IMR-90 (cell line): ENCODE data around the gene EIF4E1B. TPM values are rescaled to one million over a fixed set of nuclear protein-coding genes. Genes with fewer than 3 reads are reported as not detected.

Experiments
- ATAC-seq: fragments of 200-7000 bp; cut with Tn5 transposase; 2 replicates; pipeline ENCODE4 v1.9.1; 2020; ENCODE audit warnings: low read depth, mild to moderate bottlenecking, moderate library complexity
- BruUV-seq: library from RNA; stranded (reverse); fragments of 400-500 nt; replicated peaks from 2 replicates; lab custom pipeline; 2021; lab: Mats Ljungman, UMichigan
- CTCF ChIA-PET: fragments of 300-600 bp; formaldehyde crosslinking; extraction: SDS; loops from one replicate; lab custom pipeline; 2021; ENCODE audit warnings: antibody characterized with exemption; lab: Yijun Ruan, JAX
- POLR2A ChIA-PET: fragments of 300-600 bp; sonication (Branson Sonifier 250); formaldehyde crosslinking; loops from one replicate; lab custom pipeline; 2022; ENCODE audit warnings: antibody characterized with exemption; ENCODE audit not compliant: unreplicated experiment; lab: Charles Lee
- DNase-seq: peaks from one replicate; pipeline ENCODE4 v3.0.0; 2013
- H2AFZ ChIP-seq: replicated peaks from 2 replicates; pipeline ENCODE3; 2013; ENCODE audit warnings: low read length, mild to moderate bottlenecking; ENCODE audit not compliant: poor library complexity
- H2AK5ac ChIP-seq: 2 replicates; pipeline ENCODE4 v1.6.1; 2013; ENCODE audit warnings: low read depth, low read length, inconsistent platforms
- H2AK9ac ChIP-seq: replicated peaks from 2 replicates; pipeline ENCODE3; 2013; ENCODE audit warnings: mild to moderate bottlenecking, low read depth, low read length, moderate library complexity; ENCODE audit not compliant: poor library complexity
- H2BK120ac ChIP-seq: 2 replicates; pipeline ENCODE4 v1.6.1; 2013; ENCODE audit warnings: low read depth, low read length, inconsistent platforms
- H2BK15ac ChIP-seq: 3 replicates; pipeline ENCODE4 v1.6.1; 2013; ENCODE audit warnings: low read depth, low read length, inconsistent platforms
- H2BK20ac ChIP-seq: 2 replicates; pipeline ENCODE4 v1.6.1; 2013; ENCODE audit warnings: low read depth, mild to moderate bottlenecking, inconsistent platforms, low read length, moderate library complexity
- H2BK5ac ChIP-seq: 2 replicates; pipeline ENCODE4 v1.6.1; 2013; ENCODE audit warnings: mild to moderate bottlenecking, low read depth, low read length, inconsistent platforms; ENCODE audit not compliant: poor library complexity, severe bottlenecking
- H3K14ac ChIP-seq: replicated peaks from 2 replicates; pipeline ENCODE4 v1.6.1; 2013; ENCODE audit warnings: low read depth, low read length, inconsistent platforms
- H3K18ac ChIP-seq: 2 replicates; pipeline ENCODE4 v1.6.1; 2013; ENCODE audit warnings: low read depth, low read length, control low read depth
- H3K23ac ChIP-seq: 2 replicates; pipeline ENCODE4 v1.6.1; 2013; ENCODE audit warnings: low read depth, low read length, inconsistent platforms
- H3K27ac ChIP-seq: 2 replicates; pipeline ENCODE4 v1.5.1; 2013; ENCODE audit warnings: mild to moderate bottlenecking, control low read depth, low read length; ENCODE audit not compliant: insufficient read depth
- H3K27me3 ChIP-seq: 2 replicates; pipeline ENCODE4 v1.6.1; 2013; ENCODE audit warnings: low read length; ENCODE audit not compliant: control insufficient read depth, insufficient read depth
- H3K36me3 ChIP-seq: 2 replicates; pipeline ENCODE4 v1.6.1; 2013; ENCODE audit warnings: low read length, mixed read lengths; ENCODE audit not compliant: control insufficient read depth, insufficient read depth
- H3K4ac ChIP-seq: 2 replicates; pipeline ENCODE4 v1.6.1; 2013; ENCODE audit warnings: low read depth, low read length, inconsistent platforms
- H3K4me1 ChIP-seq: 2 replicates; pipeline ENCODE4 v1.6.1; 2013; ENCODE audit warnings: low read length, mixed read lengths; ENCODE audit not compliant: control insufficient read depth, insufficient read depth
- H3K4me2 ChIP-seq: 2 replicates; pipeline ENCODE4 v1.6.1; 2013; ENCODE audit warnings: low read depth, mild to moderate bottlenecking, control low read depth, low read length, moderate library complexity
- H3K4me3 ChIP-seq: 2 replicates; pipeline ENCODE4 v1.5.1; 2013; ENCODE audit warnings: low read depth, mild to moderate bottlenecking, control low read depth, low read length, moderate library complexity; ENCODE audit not compliant: insufficient read depth
- H3K56ac ChIP-seq: 2 replicates; pipeline ENCODE4 v1.6.1; 2013; ENCODE audit warnings: low read length, inconsistent platforms; ENCODE audit not compliant: insufficient read depth; ENCODE audit errors: extremely low read depth
- H3K79me1 ChIP-seq, 2 experiments: 2 replicates each; pipeline ENCODE4 v1.6.1; 2013; ENCODE audit warnings: low read length in 2 of 2, inconsistent platforms in 1 of 2, low read depth in 1 of 2
- H3K9ac ChIP-seq: 2 replicates; pipeline ENCODE4 v1.6.1; 2013; ENCODE audit warnings: low read depth, low read length, control low read depth
- H3K9me1 ChIP-seq: 2 replicates; pipeline ENCODE4 v1.6.1; 2013; ENCODE audit warnings: low read length, inconsistent platforms; ENCODE audit not compliant: insufficient read depth
- H3K9me3 ChIP-seq: 2 replicates; pipeline ENCODE4 v1.6.1; 2013; ENCODE audit warnings: low read length; ENCODE audit not compliant: control insufficient read depth, insufficient read depth
- H4K20me1 ChIP-seq: 2 replicates; pipeline ENCODE4 v1.6.1; 2013; ENCODE audit warnings: low read length, inconsistent platforms; ENCODE audit not compliant: insufficient read depth
- H4K5ac ChIP-seq: 2 replicates; pipeline ENCODE4 v1.6.1; 2013; ENCODE audit warnings: mild to moderate bottlenecking, low read depth, low read length, control low read depth
- H4K8ac ChIP-seq, 2 experiments: 2 replicates each; pipeline ENCODE4 v1.6.1; 2013; ENCODE audit warnings: low read depth in 2 of 2, low read length in 2 of 2, control low read depth in 1 of 2, inconsistent platforms in 1 of 2
- H4K91ac ChIP-seq: 2 replicates; pipeline ENCODE4 v1.6.1; 2013; ENCODE audit warnings: low read depth, low read length, inconsistent platforms; ENCODE audit not compliant: insufficient read depth
- BHLHE40 ChIP-seq: fragments of 150-350 bp; IDR thresholded peaks from 2 replicates; pipeline ENCODE4 v1.6.1; 2016; ENCODE audit warnings: mild to moderate bottlenecking, low read depth, low read length
- CEBPB ChIP-seq: IDR thresholded peaks from 2 replicates; pipeline ENCODE4 v1.6.1; 2012; ENCODE audit warnings: low read depth, low read length, improper control_type of control experiment
- CHD1 ChIP-seq: IDR thresholded peaks from 2 replicates; pipeline ENCODE4 v1.6.1; 2012; ENCODE audit warnings: low read depth, low read length, improper control_type of control experiment
- CTCF ChIP-seq: conservative IDR thresholded peaks from 2 replicates; pipeline ENCODE4 v1.5.1; 2012; ENCODE audit warnings: mild to moderate bottlenecking, low read depth, low read length, improper control_type of control experiment
- ELK1 ChIP-seq: fragments of 150-350 bp; IDR thresholded peaks from 2 replicates; pipeline ENCODE4 v1.6.1; 2016; ENCODE audit warnings: low read depth, mild to moderate bottlenecking, low read length, moderate library complexity, borderline replicate concordance
- FOS ChIP-seq: fragments of 150-350 bp; IDR thresholded peaks from 2 replicates; pipeline ENCODE4 v1.6.1; 2016; ENCODE audit warnings: low read depth, low read length
- MAFK ChIP-seq: IDR thresholded peaks from 2 replicates; pipeline ENCODE4 v1.6.1; 2012; ENCODE audit warnings: low read depth, low read length, improper control_type of control experiment
- MAZ ChIP-seq: IDR thresholded peaks from 2 replicates; pipeline ENCODE4 v1.6.1; 2012; ENCODE audit warnings: low read depth, mild to moderate bottlenecking, low read length, improper control_type of control experiment, moderate library complexity, borderline replicate concordance
- MXI1 ChIP-seq: IDR thresholded peaks from 2 replicates; pipeline ENCODE4 v1.6.1; 2012; ENCODE audit warnings: low read depth, mild to moderate bottlenecking, low read length, moderate library complexity, borderline replicate concordance
- NFE2L2 ChIP-seq: fragments of 150-350 bp; IDR thresholded peaks from 2 replicates; pipeline ENCODE4 v1.6.1; 2016; ENCODE audit warnings: low read depth, mild to moderate bottlenecking, low read length
- POLR2A ChIP-seq: IDR thresholded peaks from 2 replicates; pipeline ENCODE4 v1.6.1; 2012; ENCODE audit warnings: mild to moderate bottlenecking, low read depth, low read length
- RAD21 ChIP-seq: IDR thresholded peaks from 2 replicates; pipeline ENCODE4 v1.6.1; 2012; ENCODE audit warnings: low read length, improper control_type of control experiment
- RCOR1 ChIP-seq: IDR thresholded peaks from 2 replicates; pipeline ENCODE4 v1.6.1; 2012; ENCODE audit warnings: mild to moderate bottlenecking, low read length, improper control_type of control experiment; ENCODE audit not compliant: insufficient replicate concordance
- RFX5 ChIP-seq: IDR thresholded peaks from 2 replicates; pipeline ENCODE4 v1.8.0; 2012; ENCODE audit warnings: low read depth, mild to moderate bottlenecking, low read length, moderate library complexity
- SMC3 ChIP-seq: fragments of 150-350 bp; IDR thresholded peaks from 2 replicates; pipeline ENCODE4 v1.6.1; 2016; ENCODE audit warnings: low read depth, mild to moderate bottlenecking, antibody characterized with exemption, low read length, moderate library complexity
- USF2 ChIP-seq: fragments of 150-350 bp; IDR thresholded peaks from 2 replicates; pipeline ENCODE4 v1.6.1; 2017; ENCODE audit warnings: mild to moderate bottlenecking, antibody characterized with exemption, low read length, low read depth
- WGBS, 2 experiments: methylation state at CpG; one replicate each; pipeline versions ENCODE4 v1.1.5 to v1.1.7; 2013; ENCODE audit warnings: missing lambda C conversion rate in 2 of 2; ENCODE audit not compliant: insufficient read length in 1 of 2; ENCODE audit errors: extremely low coverage in 2 of 2; 5-methylcytosine and 5-hydroxymethylcytosine counted together
- dilution Hi-C: fragments of 300-500 bp; cut with HindIII; formaldehyde crosslinking; loops from one replicate; pipeline ENCODE4 v1.14.3; 2018; ENCODE audit warnings: low sequenced_read_pairs; ENCODE audit not compliant: unreplicated experiment
- in situ Hi-C: fragments of 300-500 bp; cut with MboI; formaldehyde crosslinking; loops from 3 replicates; pipeline ENCODE4 v1.14.3; 2019; ENCODE audit warnings: low sequenced_read_pairs, inconsistent platforms, mixed read lengths
- intact Hi-C: fragments of 100-400 bp; cut with micrococcal nuclease; formaldehyde crosslinking; loops from 2 replicates; pipeline ENCODE4 v1.10.0; 2022
- polyA plus RNA-seq, 3 experiments: library from polyadenylated mRNA; depleted of rRNA; stranded (reverse); fragments of >200 nt; gene quantifications; 2 replicates each; pipeline ENCODE4 v1.2.3, GENCODE V29; 2012; ENCODE audit warnings: low replicate concordance in 1 of 3
- total RNA-seq: library from RNA; depleted of rRNA; stranded (reverse); fragments of >200 nt; gene quantifications from 2 replicates; pipeline ENCODE4 v1.2.3, GENCODE V29; 2012

EIF4E1B gene
- total and polyA plus RNA-seq, 2 of the 4 experiments (the other 2 are of a cell fraction), result not detected

- no peak overlapping the region for H2AK5ac ChIP-seq
- H3K14ac ChIP-seq, result no peak overlapping the region
- H2BK120ac ChIP-seq, result no peak overlapping the region
- no peak overlapping the region for H3K4me3 ChIP-seq
- H3K18ac ChIP-seq, result no peak overlapping the region
- no peak overlapping the region for H2BK20ac ChIP-seq
- no peak for DNase-seq
- intact Hi-C loops (no loop called here), dilution Hi-C loops (no loop called here), in situ Hi-C loops (no loop called here)
- H3K9me3 ChIP-seq, result no peaks in the 10 kb centered on the region
- H2BK5ac ChIP-seq, result no peak overlapping the region
- no peaks in the 10 kb centered on the region for H3K9me1 ChIP-seq
- H4K91ac ChIP-seq, result no peak overlapping the region
- H3K9ac ChIP-seq, result no peak overlapping the region
- H3K27ac ChIP-seq, result no peak overlapping the region
- no peak overlapping the region for H2BK15ac ChIP-seq
- no peak overlapping the region for H4K5ac ChIP-seq
- H2AK9ac ChIP-seq, result no peak overlapping the region
- no peak overlapping the region for H3K23ac ChIP-seq
- no peaks in the 10 kb centered on the region for H3K79me1 ChIP-seq
- TF ChIP-seq POLR2A, result no peak
- TF ChIP-seq RCOR1, result no peak
- TF ChIP-seq BHLHE40, result no peak
- TF ChIP-seq CTCF, result no peak
- TF ChIP-seq FOS, result no peak
- no peak for TF ChIP-seq MAZ
- TF ChIP-seq SMC3, result no peak
- TF ChIP-seq RAD21, result no peak
- no peak for TF ChIP-seq RFX5
- TF ChIP-seq MXI1, result no peak
- TF ChIP-seq ELK1, result no peak
- no peak for TF ChIP-seq USF2
- TF ChIP-seq MAFK, result no peak
- no peak for TF ChIP-seq NFE2L2
- no peak for TF ChIP-seq CEBPB
- no peak for TF ChIP-seq CHD1
- H3K56ac ChIP-seq, result no peak overlapping the region
- ATAC-seq, result no peak
- H4K8ac ChIP-seq, result no peak overlapping the region
- CTCF ChIA-PET, result no interaction called here
- POLR2A ChIA-PET, result interaction anchor here (0.6 kb wide), 1 partner anchor 104 kb away, joined by 5 read pairs; no protein-coding TSS in a partner anchor
- no peak overlapping the region for H2AFZ ChIP-seq
- no peak overlapping the region for H3K4me2 ChIP-seq
- no peaks in the 10 kb centered on the region for H3K4me1 ChIP-seq
- peaks cover 79% of the 10 kb centered on the region for H3K27me3 ChIP-seq
- no peaks in the 10 kb centered on the region for H4K20me1 ChIP-seq
- WGBS, 2 experiments, result 18% methylated on average over 10 of the region's 13 CpGs; no CpG with 5 or more reads in 1 of the 2 experiments
- no peaks in the 10 kb centered on the region for H3K36me3 ChIP-seq
- no peak overlapping the region for H3K4ac ChIP-seq
- BruUV-seq, result no TSS peak
These were observed 63.0 kb downstream of the EIF4E1B start for GRCh38 chr5:176693477-176693851.
